Upper lobe of right lung (tissue), 1 donor: ENCODE measurements around the gene MTAP. TPM values are rescaled to one million over a fixed set of nuclear protein-coding genes. Genes with fewer than 3 reads are reported as not detected.

Source experiments
- ATAC-seq: fragments of 200-7000 bp; cut with Tn5 transposase; one replicate; pipeline ENCODE4 v1.9.1; 2020; ENCODE audit warnings: mild to moderate bottlenecking, moderate library complexity
- DNase-seq: peaks from one replicate; pipeline ENCODE4 v3.0.0-alpha.2; 2020
- H3K27ac ChIP-seq: fragments of 200-600 bp; one replicate; pipeline ENCODE4 v1.8.0; 2022
- H3K27me3 ChIP-seq: fragments of 200-600 bp; one replicate; pipeline ENCODE4 v1.8.0; 2022; ENCODE audit warnings: mild to moderate bottlenecking
- H3K36me3 ChIP-seq: fragments of 200-600 bp; one replicate; pipeline ENCODE4 v1.8.0; 2022
- H3K4me1 ChIP-seq: fragments of 200-600 bp; one replicate; pipeline ENCODE4 v1.8.0; 2022
- H3K4me3 ChIP-seq: fragments of 200-600 bp; one replicate; pipeline ENCODE4 v1.8.0; 2022; ENCODE audit warnings: mild to moderate bottlenecking
- H3K9me3 ChIP-seq: fragments of 200-600 bp; one replicate; pipeline ENCODE4 v1.8.0; 2022
- intact Hi-C: fragments of 100-400 bp; cut with DNase I; formaldehyde crosslinking; loops from one replicate; pipeline ENCODE4 v1.11.0; 2022
- total RNA-seq: library from RNA; stranded (reverse); fragmentation: NEBNext Ultra II Directional; extraction: Animal tissue kit (Norgen Biotek cat#: 25700); gene quantifications from one replicate; pipeline ENCODE4 v1.2.1, GENCODE V29; 2021
- TF ChIP-seq, protein P1 (sequence below): fragments of 200-600 bp; IDR thresholded peaks from one replicate; pipeline ENCODE4 v1.8.0; 2022; ENCODE audit warnings: antibody characterized with exemption
- donor health status: DM: no; HTN: yes; CAD: no; lungs with severe emphysema.

The MTAP gene
- total RNA-seq, 1 donor from 2014 or later, result 40.6 TPM

DNA sequence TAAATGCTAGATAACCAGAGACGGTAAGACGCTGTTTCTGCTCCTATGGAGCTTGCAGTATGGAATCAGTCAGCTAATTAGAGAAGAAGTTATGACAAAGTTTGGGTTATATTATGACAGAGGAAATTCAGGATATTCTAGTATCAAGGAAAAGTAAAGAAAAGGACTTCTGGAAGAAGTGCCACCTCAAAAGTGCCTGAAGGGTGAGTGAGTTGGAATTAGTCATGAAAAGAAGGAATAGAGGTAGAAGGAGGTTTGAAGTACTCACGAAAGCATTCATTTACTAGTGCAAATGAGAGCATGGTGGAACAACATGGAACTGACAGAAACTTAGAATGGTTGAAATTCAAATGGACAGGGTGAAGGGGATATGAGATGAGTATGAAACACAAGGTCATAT is 40.4 kb upstream of the MTAP start:
- peaks cover 5% of the 10 kb centered on the region for H3K27me3 ChIP-seq
- TF ChIP-seq, protein P1, sequence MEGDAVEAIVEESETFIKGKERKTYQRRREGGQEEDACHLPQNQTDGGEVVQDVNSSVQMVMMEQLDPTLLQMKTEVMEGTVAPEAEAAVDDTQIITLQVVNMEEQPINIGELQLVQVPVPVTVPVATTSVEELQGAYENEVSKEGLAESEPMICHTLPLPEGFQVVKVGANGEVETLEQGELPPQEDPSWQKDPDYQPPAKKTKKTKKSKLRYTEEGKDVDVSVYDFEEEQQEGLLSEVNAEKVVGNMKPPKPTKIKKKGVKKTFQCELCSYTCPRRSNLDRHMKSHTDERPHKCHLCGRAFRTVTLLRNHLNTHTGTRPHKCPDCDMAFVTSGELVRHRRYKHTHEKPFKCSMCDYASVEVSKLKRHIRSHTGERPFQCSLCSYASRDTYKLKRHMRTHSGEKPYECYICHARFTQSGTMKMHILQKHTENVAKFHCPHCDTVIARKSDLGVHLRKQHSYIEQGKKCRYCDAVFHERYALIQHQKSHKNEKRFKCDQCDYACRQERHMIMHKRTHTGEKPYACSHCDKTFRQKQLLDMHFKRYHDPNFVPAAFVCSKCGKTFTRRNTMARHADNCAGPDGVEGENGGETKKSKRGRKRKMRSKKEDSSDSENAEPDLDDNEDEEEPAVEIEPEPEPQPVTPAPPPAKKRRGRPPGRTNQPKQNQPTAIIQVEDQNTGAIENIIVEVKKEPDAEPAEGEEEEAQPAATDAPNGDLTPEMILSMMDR, result no peak

DNA sequence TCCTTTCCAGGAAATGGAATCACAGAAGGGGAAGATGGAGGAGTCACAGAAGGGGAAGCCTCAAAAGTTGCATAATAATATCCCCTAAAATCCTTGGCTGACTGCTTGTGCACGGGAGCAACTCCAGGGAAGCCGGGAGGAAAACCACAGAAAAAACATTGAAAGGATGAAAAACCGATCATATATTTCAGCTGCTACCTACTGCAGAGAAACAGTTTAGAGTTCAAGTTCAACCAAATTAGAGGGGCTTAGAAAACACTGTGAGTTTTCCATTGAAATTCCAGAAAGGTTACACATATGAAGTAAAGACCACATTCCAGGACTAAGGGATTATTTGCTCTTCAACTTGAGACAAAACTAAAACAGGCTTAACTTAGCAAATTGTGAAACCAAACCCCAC is 37.6 kb upstream of the MTAP start:
- H3K4me1 ChIP-seq, result no peaks in the 10 kb centered on the region
- H3K27ac ChIP-seq, result no peak overlapping the region
- intact Hi-C loops, result no loop called here
- ATAC-seq (no peak), DNase-seq (no peak)
- H3K36me3 ChIP-seq, result no peaks in the 10 kb centered on the region
- no peak overlapping the region for H3K4me3 ChIP-seq
- TF ChIP-seq, protein P1, result no peak
- H3K9me3 ChIP-seq, result no peaks in the 10 kb centered on the region
- no peaks in the 10 kb centered on the region for H3K27me3 ChIP-seq

More for the DNA sequence above, 40.4 kb upstream of the MTAP start:
- Histone ChIP-seq H3K36me3 (no peaks in the 10 kb centered on the region), H3K4me3 (no peak overlapping the region), H3K9me3 (no peaks in the 10 kb centered on the region), H3K27ac (no peak overlapping the region), H3K4me1 (no peaks in the 10 kb centered on the region)
- no peak for ATAC-seq
- no peak for DNase-seq
- intact Hi-C loops, result no loop called here

DNA sequence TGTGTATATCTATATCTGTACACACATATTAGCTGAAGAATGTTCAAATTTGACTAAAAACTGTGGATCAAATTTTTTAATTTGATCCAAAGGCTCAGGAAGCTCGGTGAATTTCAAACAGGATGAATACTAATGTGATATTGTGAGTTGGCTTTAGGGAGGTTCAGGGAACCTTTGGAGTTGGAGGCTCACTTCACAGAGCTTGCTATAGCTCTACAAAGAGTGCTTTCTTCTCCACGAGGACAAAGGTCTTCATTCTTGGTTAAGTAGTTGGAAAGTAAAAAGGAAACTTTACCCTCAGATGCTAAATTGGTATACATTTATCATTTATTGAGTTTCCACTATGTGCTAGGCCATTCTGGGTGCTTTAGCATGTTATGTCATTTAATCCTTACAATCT is 36.3 kb upstream of the MTAP start:
- no peak for ATAC-seq
- H3K27me3 ChIP-seq, result no peaks in the 10 kb centered on the region
- H3K36me3 ChIP-seq, result no peaks in the 10 kb centered on the region
- DNase-seq, result no peak
- no peaks in the 10 kb centered on the region for H3K4me1 ChIP-seq
- intact Hi-C loops, result no loop called here
- no peak overlapping the region for H3K27ac ChIP-seq
- no peak overlapping the region for H3K4me3 ChIP-seq
- no peaks in the 10 kb centered on the region for H3K9me3 ChIP-seq
- TF ChIP-seq, protein P1, result no peak

DNA sequence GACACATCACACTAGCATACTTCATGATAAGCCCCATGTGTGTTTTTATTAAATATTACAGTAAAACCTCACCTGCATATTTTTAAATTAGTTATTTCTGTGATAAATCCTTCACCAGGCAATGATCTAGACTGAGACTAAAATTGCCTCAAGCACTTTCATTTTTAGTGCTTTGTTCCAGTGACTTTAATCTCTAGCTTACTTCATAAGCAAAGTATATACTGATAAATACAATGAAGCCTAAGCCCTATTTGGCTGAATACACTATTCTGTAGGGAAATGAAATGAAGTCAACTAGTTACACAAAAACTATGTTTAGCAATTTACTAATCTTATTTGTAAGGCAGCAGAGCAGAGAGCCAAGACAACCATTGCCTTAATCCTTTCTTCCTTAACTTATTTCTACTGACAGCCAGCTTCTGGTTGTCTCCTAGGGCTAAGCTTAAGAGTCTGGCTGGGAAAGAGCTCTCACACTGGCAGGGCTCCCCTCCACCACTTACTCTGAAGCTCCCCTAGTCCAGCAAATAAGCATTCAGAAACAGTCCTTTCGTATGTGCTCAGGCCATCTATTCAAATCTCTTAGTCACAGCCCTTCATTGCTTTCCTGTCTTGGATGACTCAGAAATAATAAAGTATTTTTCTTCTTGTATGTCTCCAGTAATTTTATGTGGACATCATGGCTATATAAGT is 31.4 kb upstream of the MTAP start:
- Histone ChIP-seq H3K36me3 (no peaks in the 10 kb centered on the region), H3K4me3 (no peak overlapping the region), H3K27me3 (peaks cover 10% of the 10 kb centered on the region), H3K9me3 (no peaks in the 10 kb centered on the region), H3K27ac (no peak overlapping the region), H3K4me1 (no peaks in the 10 kb centered on the region)
- no peak for DNase-seq
- intact Hi-C loops, result no loop called here
- TF ChIP-seq, protein P1, result no peak
- no peak for ATAC-seq

DNA sequence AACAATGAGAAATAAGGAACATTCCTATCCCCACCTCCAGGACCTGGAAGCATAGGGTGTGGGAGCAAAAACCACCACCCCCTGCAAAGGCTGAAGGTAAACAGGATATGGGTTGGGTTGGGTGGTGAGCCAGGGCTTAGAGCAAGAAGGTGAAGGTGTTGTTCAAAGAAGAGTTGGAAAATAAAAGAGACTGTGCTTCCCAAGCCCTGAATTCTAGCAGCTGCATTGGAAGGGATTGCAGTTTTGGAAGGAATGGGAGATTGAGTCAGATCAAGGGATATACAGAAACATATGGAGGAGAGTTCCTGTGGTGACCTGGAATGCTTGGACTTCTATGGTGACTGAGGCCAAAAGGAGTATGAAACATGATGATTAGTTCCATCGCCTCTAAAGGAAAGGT is 24.7 kb upstream of the MTAP start:
- intact Hi-C loops, result no loop called here
- ATAC-seq, result no peak
- no peak for DNase-seq
- H3K36me3 ChIP-seq, result no peaks in the 10 kb centered on the region
- no peak overlapping the region for H3K27ac ChIP-seq
- no peaks in the 10 kb centered on the region for H3K4me1 ChIP-seq
- no peaks in the 10 kb centered on the region for H3K9me3 ChIP-seq
- H3K27me3 ChIP-seq, result peaks cover 17% of the 10 kb centered on the region
- no peak overlapping the region for H3K4me3 ChIP-seq
- TF ChIP-seq, protein P1, result no peak

DNA sequence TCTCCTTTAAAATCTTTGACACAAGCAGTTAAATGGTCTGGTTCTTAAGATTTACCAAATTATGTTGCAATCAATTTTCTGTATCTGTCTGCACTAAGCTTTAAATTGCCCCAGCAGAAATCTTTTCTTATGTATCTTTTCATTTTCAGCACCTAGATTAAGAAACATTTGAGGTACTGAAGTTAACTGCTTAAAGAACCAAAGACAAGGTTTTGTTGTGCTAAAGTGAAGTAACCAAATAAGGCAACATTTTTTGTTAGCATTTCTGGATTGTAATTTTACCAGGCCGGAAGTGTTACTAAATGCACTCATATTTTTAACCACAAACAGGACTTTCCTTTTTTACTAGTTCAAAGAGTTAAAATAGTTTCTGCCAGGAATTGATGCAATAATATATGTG is 24.1 kb upstream of the MTAP start:
- TF ChIP-seq, protein P1, result no peak
- Histone ChIP-seq H3K27ac (no peak overlapping the region), H3K36me3 (no peaks in the 10 kb centered on the region), H3K4me3 (no peak overlapping the region), H3K9me3 (no peaks in the 10 kb centered on the region), H3K27me3 (peaks cover 12% of the 10 kb centered on the region), H3K4me1 (no peaks in the 10 kb centered on the region)
- DNase-seq (no peak), ATAC-seq (no peak)
- intact Hi-C loops, result no loop called here
